GM23248 (cell line): ENCODE results near the gene MRPL17.

Experiments
- EZH2 ChIP-seq: fragments of 200-600 bp; sonication (generic); IDR thresholded peaks from 2 replicates; pipeline ENCODE4 v1.6.1; 2018; ENCODE audit warnings: antibody characterized with exemption, mild to moderate bottlenecking; ENCODE audit not compliant: insufficient read depth, poor library complexity, severe bottlenecking
- EZH2phosphoT487 ChIP-seq: fragments of 200-600 bp; sonication (generic); IDR thresholded peaks from 2 replicates; pipeline ENCODE4 v1.6.1; 2018; ENCODE audit warnings: antibody characterized with exemption, moderate library complexity, mild to moderate bottlenecking, low read depth; ENCODE audit not compliant: insufficient read depth

GRCh38 chr11:6634534-6634933, 48.6 kb downstream of the MRPL17 start:
- TF ChIP-seq EZH2 (no peak), EZH2phosphoT487 (no peak)
